ENCODE measurements around the gene DLG2. TPM values are rescaled to one million over a fixed set of nuclear protein-coding genes. Genes with fewer than 3 reads are reported as not detected.

DLG2 gene
- polyA plus RNA-seq, 3 donors, result 0.24 to 0.39 TPM; not detected in 1

DNA sequence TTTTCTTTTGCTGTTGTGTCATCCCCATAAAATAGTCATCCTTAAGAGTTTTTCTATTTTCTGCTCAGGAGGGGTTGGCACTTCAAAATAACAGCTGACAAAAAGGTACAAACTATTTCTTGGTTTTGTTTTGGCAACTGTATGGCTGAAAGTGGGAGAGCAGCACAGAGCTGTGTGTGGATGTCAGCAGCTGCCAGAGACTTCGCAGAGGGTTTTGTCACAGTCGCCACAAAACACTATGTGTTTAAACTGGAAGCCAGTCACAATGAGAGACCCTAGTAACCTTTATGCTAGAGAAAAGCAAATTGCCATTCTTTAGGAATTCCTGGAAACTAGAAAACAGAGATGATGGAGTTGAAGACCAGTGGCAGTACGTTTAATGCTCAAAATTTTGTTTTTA, 2151.4 kb downstream of the DLG2 start:
- no peaks in the 10 kb centered on the region for H3K36me3 Mint-ChIP-seq
- H3K27ac Mint-ChIP-seq, result no peak overlapping the region
- Histone ChIP-seq H3K4me1 (ENCODE audit: control insufficient read depth in 1 of 2, insufficient read depth in 2 of 2, low read length in 2 of 2) (no peaks in the 10 kb centered on the region), H3K79me2 (ENCODE audit: insufficient read depth, low read length) (no peaks in the 10 kb centered on the region), H3K27me3 (ENCODE audit: control insufficient read depth in 2 of 2, insufficient read depth in 2 of 2, low read length in 2 of 2) (no peaks in the 10 kb centered on the region), H3K9ac (ENCODE audit: insufficient read depth, low read length, poor library complexity, severe bottlenecking) (no peak overlapping the region), H3K4me3 (replicated peaks in 1 of 3; ENCODE audit: low read depth in 2 of 3, low read length in 3 of 3) (no peak overlapping the region), H2AFZ (ENCODE audit: insufficient read depth, low read depth, low read length, poor library complexity, severe bottlenecking) (no peak overlapping the region), H3K36me3 (replicated peaks in 1 of 2; ENCODE audit: control insufficient read depth in 1 of 2, insufficient read depth in 2 of 2, low read length in 2 of 2) (no peaks in the 10 kb centered on the region), H3K4me2 (replicated peaks; ENCODE audit: extremely low read depth, low read length, poor library complexity, severe bottlenecking) (no peak overlapping the region), H3K9me3 (replicated peaks in 1 of 2; ENCODE audit: control insufficient read depth in 1 of 2, insufficient read depth in 1 of 2, low read length in 2 of 2) (no peaks in the 10 kb centered on the region), H4K20me1 (ENCODE audit: insufficient read depth, low read length) (no peaks in the 10 kb centered on the region), H3K27ac (ENCODE audit: low read depth in 1 of 2, low read length in 2 of 2) (no peak overlapping the region)
- intact Hi-C loops (cut with micrococcal nuclease), result no loop called here
- no peak overlapping the region for H3K4me3 Mint-ChIP-seq
- TF ChIP-seq, protein P1, sequence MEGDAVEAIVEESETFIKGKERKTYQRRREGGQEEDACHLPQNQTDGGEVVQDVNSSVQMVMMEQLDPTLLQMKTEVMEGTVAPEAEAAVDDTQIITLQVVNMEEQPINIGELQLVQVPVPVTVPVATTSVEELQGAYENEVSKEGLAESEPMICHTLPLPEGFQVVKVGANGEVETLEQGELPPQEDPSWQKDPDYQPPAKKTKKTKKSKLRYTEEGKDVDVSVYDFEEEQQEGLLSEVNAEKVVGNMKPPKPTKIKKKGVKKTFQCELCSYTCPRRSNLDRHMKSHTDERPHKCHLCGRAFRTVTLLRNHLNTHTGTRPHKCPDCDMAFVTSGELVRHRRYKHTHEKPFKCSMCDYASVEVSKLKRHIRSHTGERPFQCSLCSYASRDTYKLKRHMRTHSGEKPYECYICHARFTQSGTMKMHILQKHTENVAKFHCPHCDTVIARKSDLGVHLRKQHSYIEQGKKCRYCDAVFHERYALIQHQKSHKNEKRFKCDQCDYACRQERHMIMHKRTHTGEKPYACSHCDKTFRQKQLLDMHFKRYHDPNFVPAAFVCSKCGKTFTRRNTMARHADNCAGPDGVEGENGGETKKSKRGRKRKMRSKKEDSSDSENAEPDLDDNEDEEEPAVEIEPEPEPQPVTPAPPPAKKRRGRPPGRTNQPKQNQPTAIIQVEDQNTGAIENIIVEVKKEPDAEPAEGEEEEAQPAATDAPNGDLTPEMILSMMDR (IDR thresholded peaks at IDR 0.05), result no peak
- H3K4me1 Mint-ChIP-seq, result no peaks in the 10 kb centered on the region
- no peak for DNase-seq
- H3K9me3 Mint-ChIP-seq, result peaks cover 0 to 3% (median 0%) of the 10 kb centered on the region in 7 donors
- peaks cover 0 to 2% (median 0%) of the 10 kb centered on the region in 3 donors for H3K27me3 Mint-ChIP-seq (ENCODE audit: low read depth in 3 of 3)
- WGBS (ENCODE audit: insufficient coverage), result 100% methylated on average over 2 of the region's 3 CpGs

DNA sequence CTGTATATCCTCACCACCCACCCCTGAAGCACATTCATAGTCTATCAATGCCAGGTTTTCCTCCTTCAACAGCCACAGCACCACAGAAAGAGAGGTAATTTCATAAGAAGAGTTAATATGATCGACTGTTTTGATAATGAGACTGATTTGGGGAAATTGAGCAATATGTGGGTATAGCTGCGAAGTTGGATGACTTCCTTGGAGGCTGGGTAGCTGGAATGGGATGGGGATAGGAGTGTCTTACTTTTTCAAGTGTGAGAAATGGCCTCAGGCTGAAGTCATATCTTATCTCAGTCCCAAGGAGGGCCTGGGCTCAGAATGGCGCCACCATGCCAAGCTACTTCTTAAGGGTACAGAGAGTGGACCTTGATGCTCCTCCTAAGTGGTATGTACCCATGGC, 2153.4 kb downstream of the DLG2 start:
- H3K36me3 Mint-ChIP-seq, result no peaks in the 10 kb centered on the region
- DNase-seq, result no peak
- no peak overlapping the region for H3K9ac ChIP-seq (ENCODE audit: insufficient read depth, low read length, poor library complexity, severe bottlenecking)

More for the DNA sequence above, 2153.4 kb downstream of the DLG2 start:
- H3K9me3 Mint-ChIP-seq, result peaks cover 0 to 3% (median 0%) of the 10 kb centered on the region in 7 donors
- TF ChIP-seq, protein P1 (IDR thresholded peaks at IDR 0.05), result no peak
- Histone ChIP-seq H3K79me2 (ENCODE audit: insufficient read depth, low read length) (no peaks in the 10 kb centered on the region), H4K20me1 (ENCODE audit: insufficient read depth, low read length) (no peaks in the 10 kb centered on the region), H3K4me3 (replicated peaks in 1 of 3; ENCODE audit: low read depth in 2 of 3, low read length in 3 of 3) (no peak overlapping the region), H3K9me3 (replicated peaks in 1 of 2; ENCODE audit: control insufficient read depth in 1 of 2, insufficient read depth in 1 of 2, low read length in 2 of 2) (no peaks in the 10 kb centered on the region), H3K36me3 (replicated peaks in 1 of 2; ENCODE audit: control insufficient read depth in 1 of 2, insufficient read depth in 2 of 2, low read length in 2 of 2) (no peaks in the 10 kb centered on the region), H2AFZ (ENCODE audit: insufficient read depth, low read depth, low read length, poor library complexity, severe bottlenecking) (no peak overlapping the region), H3K4me2 (replicated peaks; ENCODE audit: extremely low read depth, low read length, poor library complexity, severe bottlenecking) (no peak overlapping the region), H3K27me3 (ENCODE audit: control insufficient read depth in 2 of 2, insufficient read depth in 2 of 2, low read length in 2 of 2) (no peaks in the 10 kb centered on the region), H3K4me1 (ENCODE audit: control insufficient read depth in 1 of 2, insufficient read depth in 2 of 2, low read length in 2 of 2) (no peaks in the 10 kb centered on the region), H3K27ac (ENCODE audit: low read depth in 1 of 2, low read length in 2 of 2) (no peak overlapping the region)
- no peak overlapping the region for H3K4me3 Mint-ChIP-seq
- no peaks in the 10 kb centered on the region for H3K4me1 Mint-ChIP-seq
- WGBS (ENCODE audit: insufficient coverage), result 33% methylated on average over 1 of the region's 3 CpGs
- H3K27ac Mint-ChIP-seq, result no peak overlapping the region
- H3K27me3 Mint-ChIP-seq (ENCODE audit: low read depth in 3 of 3), result no peaks in the 10 kb centered on the region
- intact Hi-C loops (cut with micrococcal nuclease), result no loop called here

Measured in CD14-positive monocyte (primary cell).